WTC11 (cell line): ENCODE results near the gene GAD2. TPM values are rescaled to one million over a fixed set of nuclear protein-coding genes. Genes with fewer than 3 reads are reported as not detected.

ENCODE experiments used
- CREM ChIP-seq: sonication (generic); formaldehyde crosslinking; IDR thresholded peaks from 2 replicates; pipeline ENCODE4 v1.8.1; 2022; ENCODE audit warnings: mild to moderate bottlenecking, missing genetic modification reagents, moderate library complexity
- ELF4 ChIP-seq: sonication (generic); formaldehyde crosslinking; IDR thresholded peaks from 2 replicates; pipeline ENCODE4 v1.8.1; 2022; ENCODE audit warnings: low read depth, mild to moderate bottlenecking, moderate library complexity, missing genetic modification reagents
- JUN ChIP-seq: sonication (generic); formaldehyde crosslinking; IDR thresholded peaks from 2 replicates; pipeline ENCODE4 v1.8.0; 2023; ENCODE audit warnings: mild to moderate bottlenecking, missing genetic modification reagents
- NR1H2 ChIP-seq: sonication (generic); formaldehyde crosslinking; IDR thresholded peaks from 2 replicates; pipeline ENCODE4 v1.9.0; 2021; ENCODE audit warnings: mild to moderate bottlenecking, moderate library complexity, missing genetic modification reagents
- PRRX2 ChIP-seq: fragments of 250-450 bp; sonication (Bioruptor Pico); IDR thresholded peaks from 2 replicates; pipeline ENCODE4 v1.8.0; 2021; ENCODE audit warnings: mild to moderate bottlenecking
- RELA ChIP-seq: sonication (generic); formaldehyde crosslinking; IDR thresholded peaks from 2 replicates; pipeline ENCODE4 v1.8.1; 2022; ENCODE audit warnings: missing genetic modification reagents, mild to moderate bottlenecking, borderline replicate concordance
- TP53 ChIP-seq: sonication (generic); formaldehyde crosslinking; IDR thresholded peaks from 2 replicates; pipeline ENCODE4 v1.8.1; 2023; ENCODE audit warnings: mild to moderate bottlenecking, missing genetic modification reagents
- ZNF121 ChIP-seq: sonication (generic); formaldehyde crosslinking; IDR thresholded peaks from 2 replicates; pipeline ENCODE4 v1.8.0; 2023; ENCODE audit warnings: missing genetic modification reagents
- ZNF396 ChIP-seq: fragments of 250-450 bp; sonication (Bioruptor Pico); IDR thresholded peaks from 2 replicates; pipeline ENCODE4 v1.8.0; 2021; ENCODE audit warnings: mild to moderate bottlenecking, moderate library complexity, borderline replicate concordance
- ZNF671 ChIP-seq: fragments of 250-450 bp; sonication (Bioruptor Pico); IDR thresholded peaks from 2 replicates; pipeline ENCODE4 v1.8.0; 2021; ENCODE audit warnings: mild to moderate bottlenecking
- total RNA-seq: library from RNA; stranded (reverse); gene quantifications from 3 replicates; pipeline ENCODE4 v1.2.3, GENCODE V29; 2021
- TF ChIP-seq, protein P1 (sequence below): fragments of 250-450 bp; sonication (Bioruptor Pico); IDR thresholded peaks from 2 replicates; pipeline ENCODE4 v1.8.0; 2021; ENCODE audit warnings: mild to moderate bottlenecking
- TF ChIP-seq, protein P2 (sequence below): sonication (generic); formaldehyde crosslinking; IDR thresholded peaks from 2 replicates; pipeline ENCODE4 v1.8.0; 2022; ENCODE audit warnings: missing genetic modification reagents
- TF ChIP-seq, protein P3 (sequence below): sonication (generic); formaldehyde crosslinking; conservative IDR thresholded peaks from 2 replicates; pipeline ENCODE4 v1.8.1; 2023; ENCODE audit warnings: mild to moderate bottlenecking, low read depth, missing genetic modification reagents, moderate library complexity
- TF ChIP-seq, protein P4 (sequence below): fragments of 250-450 bp; sonication (Bioruptor Pico); IDR thresholded peaks from 2 replicates; pipeline ENCODE4 v2.1.2; 2022; ENCODE audit warnings: mild to moderate bottlenecking, moderate library complexity
- TF ChIP-seq, protein P5 (sequence below): sonication (generic); formaldehyde crosslinking; IDR thresholded peaks from 2 replicates; pipeline ENCODE4 v1.8.1; 2022; ENCODE audit warnings: mild to moderate bottlenecking, missing genetic modification reagents, moderate library complexity, borderline replicate concordance
- TF ChIP-seq, protein P6 (sequence below): sonication (generic); formaldehyde crosslinking; IDR thresholded peaks from 2 replicates; pipeline ENCODE4 v1.8.0; 2023; ENCODE audit warnings: missing genetic modification reagents
- TF ChIP-seq, protein P7 (sequence below): sonication (generic); formaldehyde crosslinking; IDR thresholded peaks from 2 replicates; pipeline ENCODE4 v1.8.1; 2023; ENCODE audit warnings: mild to moderate bottlenecking, missing genetic modification reagents
- TF ChIP-seq, protein P8 (sequence below): sonication (generic); formaldehyde crosslinking; IDR thresholded peaks from 2 replicates; pipeline ENCODE4 v1.8.1; 2023; ENCODE audit warnings: mild to moderate bottlenecking, missing genetic modification reagents, borderline replicate concordance

GAD2 gene
- total RNA-seq, 1 experiment from 2014 or later: 1.7 TPM

DNA sequence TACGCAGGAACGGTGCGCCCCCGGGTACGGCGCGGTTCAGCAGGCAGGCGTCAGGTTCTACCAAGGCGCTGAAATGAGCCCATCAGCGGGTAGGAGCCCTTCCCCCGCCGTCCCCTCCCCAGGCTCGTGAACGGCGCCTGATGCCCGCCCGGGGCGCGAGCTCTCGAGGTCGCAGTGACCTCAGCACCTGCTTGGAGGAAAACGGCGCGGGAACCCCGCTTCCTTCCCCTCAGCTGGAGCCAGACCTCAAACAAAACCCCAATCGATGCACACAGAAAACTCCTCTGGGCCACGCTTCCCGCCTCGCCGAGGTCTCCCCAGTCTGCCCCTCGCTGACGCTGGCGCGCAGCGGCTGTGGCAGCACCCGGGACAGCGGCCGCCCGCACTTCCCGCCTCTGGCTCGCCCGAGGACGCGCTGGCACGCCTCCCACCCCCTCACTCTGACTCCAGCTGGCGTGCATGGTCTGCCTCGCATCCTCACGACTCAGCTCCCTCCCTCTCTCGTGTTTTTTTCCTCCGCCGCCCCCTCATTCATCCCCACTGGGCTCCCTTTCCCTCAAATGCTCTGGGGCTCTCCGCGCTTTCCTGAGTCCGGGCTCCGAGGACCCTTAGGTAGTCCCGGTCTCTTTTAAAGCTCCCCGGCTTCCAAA, 514 bp upstream of the GAD2 start (continued):
- TF ChIP-seq, protein P1, sequence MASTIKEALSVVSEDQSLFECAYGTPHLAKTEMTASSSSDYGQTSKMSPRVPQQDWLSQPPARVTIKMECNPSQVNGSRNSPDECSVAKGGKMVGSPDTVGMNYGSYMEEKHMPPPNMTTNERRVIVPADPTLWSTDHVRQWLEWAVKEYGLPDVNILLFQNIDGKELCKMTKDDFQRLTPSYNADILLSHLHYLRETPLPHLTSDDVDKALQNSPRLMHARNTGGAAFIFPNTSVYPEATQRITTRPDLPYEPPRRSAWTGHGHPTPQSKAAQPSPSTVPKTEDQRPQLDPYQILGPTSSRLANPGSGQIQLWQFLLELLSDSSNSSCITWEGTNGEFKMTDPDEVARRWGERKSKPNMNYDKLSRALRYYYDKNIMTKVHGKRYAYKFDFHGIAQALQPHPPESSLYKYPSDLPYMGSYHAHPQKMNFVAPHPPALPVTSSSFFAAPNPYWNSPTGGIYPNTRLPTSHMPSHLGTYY (CRISPR knock-in tag): no peak
- TF ChIP-seq, protein P2, sequence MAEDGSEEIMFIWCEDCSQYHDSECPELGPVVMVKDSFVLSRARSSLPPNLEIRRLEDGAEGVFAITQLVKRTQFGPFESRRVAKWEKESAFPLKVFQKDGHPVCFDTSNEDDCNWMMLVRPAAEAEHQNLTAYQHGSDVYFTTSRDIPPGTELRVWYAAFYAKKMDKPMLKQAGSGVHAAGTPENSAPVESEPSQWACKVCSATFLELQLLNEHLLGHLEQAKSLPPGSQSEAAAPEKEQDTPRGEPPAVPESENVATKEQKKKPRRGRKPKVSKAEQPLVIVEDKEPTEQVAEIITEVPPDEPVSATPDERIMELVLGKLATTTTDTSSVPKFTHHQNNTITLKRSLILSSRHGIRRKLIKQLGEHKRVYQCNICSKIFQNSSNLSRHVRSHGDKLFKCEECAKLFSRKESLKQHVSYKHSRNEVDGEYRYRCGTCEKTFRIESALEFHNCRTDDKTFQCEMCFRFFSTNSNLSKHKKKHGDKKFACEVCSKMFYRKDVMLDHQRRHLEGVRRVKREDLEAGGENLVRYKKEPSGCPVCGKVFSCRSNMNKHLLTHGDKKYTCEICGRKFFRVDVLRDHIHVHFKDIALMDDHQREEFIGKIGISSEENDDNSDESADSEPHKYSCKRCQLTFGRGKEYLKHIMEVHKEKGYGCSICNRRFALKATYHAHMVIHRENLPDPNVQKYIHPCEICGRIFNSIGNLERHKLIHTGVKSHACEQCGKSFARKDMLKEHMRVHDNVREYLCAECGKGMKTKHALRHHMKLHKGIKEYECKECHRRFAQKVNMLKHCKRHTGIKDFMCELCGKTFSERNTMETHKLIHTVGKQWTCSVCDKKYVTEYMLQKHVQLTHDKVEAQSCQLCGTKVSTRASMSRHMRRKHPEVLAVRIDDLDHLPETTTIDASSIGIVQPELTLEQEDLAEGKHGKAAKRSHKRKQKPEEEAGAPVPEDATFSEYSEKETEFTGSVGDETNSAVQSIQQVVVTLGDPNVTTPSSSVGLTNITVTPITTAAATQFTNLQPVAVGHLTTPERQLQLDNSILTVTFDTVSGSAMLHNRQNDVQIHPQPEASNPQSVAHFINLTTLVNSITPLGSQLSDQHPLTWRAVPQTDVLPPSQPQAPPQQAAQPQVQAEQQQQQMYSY (CRISPR knock-in tag): 0 out of 2 replicates have a peak, but pooled peaks have one; percentile 5
- TF ChIP-seq, protein P3, sequence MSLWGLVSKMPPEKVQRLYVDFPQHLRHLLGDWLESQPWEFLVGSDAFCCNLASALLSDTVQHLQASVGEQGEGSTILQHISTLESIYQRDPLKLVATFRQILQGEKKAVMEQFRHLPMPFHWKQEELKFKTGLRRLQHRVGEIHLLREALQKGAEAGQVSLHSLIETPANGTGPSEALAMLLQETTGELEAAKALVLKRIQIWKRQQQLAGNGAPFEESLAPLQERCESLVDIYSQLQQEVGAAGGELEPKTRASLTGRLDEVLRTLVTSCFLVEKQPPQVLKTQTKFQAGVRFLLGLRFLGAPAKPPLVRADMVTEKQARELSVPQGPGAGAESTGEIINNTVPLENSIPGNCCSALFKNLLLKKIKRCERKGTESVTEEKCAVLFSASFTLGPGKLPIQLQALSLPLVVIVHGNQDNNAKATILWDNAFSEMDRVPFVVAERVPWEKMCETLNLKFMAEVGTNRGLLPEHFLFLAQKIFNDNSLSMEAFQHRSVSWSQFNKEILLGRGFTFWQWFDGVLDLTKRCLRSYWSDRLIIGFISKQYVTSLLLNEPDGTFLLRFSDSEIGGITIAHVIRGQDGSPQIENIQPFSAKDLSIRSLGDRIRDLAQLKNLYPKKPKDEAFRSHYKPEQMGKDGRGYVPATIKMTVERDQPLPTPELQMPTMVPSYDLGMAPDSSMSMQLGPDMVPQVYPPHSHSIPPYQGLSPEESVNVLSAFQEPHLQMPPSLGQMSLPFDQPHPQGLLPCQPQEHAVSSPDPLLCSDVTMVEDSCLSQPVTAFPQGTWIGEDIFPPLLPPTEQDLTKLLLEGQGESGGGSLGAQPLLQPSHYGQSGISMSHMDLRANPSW (CRISPR knock-in tag): 0 out of 2 replicates have a peak, but pooled peaks have one; percentile 77
- TF ChIP-seq, protein P4, sequence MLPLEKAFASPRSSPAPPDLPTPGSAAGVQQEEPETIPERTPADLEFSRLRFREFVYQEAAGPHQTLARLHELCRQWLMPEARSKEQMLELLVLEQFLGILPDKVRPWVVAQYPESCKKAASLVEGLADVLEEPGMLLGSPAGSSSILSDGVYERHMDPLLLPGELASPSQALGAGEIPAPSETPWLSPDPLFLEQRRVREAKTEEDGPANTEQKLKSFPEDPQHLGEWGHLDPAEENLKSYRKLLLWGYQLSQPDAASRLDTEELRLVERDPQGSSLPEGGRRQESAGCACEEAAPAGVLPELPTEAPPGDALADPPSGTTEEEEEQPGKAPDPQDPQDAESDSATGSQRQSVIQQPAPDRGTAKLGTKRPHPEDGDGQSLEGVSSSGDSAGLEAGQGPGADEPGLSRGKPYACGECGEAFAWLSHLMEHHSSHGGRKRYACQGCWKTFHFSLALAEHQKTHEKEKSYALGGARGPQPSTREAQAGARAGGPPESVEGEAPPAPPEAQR (CRISPR knock-in tag): no peak
- TF ChIP-seq RELA (CRISPR knock-in tag) (peak; percentile 91; the same call in 1 of the 2 replicates), TP53 (CRISPR knock-in tag) (peak; percentile 88), ZNF121 (CRISPR knock-in tag) (no peak), JUN (CRISPR knock-in tag) (peak; percentile 88), PRRX2 (CRISPR knock-in tag) (no peak), ZNF396 (CRISPR knock-in tag) (no peak), CREM (CRISPR knock-in tag) (peak; percentile 36; the same call in 1 of the 2 replicates), ELF4 (CRISPR knock-in tag) (0 out of 2 replicates have a peak, but pooled peaks have one; percentile 47), ZNF671 (CRISPR knock-in tag) (no peak), NR1H2 (CRISPR knock-in tag) (peak; percentile 80; the same call in 1 of the 2 replicates)
- TF ChIP-seq, protein P5, sequence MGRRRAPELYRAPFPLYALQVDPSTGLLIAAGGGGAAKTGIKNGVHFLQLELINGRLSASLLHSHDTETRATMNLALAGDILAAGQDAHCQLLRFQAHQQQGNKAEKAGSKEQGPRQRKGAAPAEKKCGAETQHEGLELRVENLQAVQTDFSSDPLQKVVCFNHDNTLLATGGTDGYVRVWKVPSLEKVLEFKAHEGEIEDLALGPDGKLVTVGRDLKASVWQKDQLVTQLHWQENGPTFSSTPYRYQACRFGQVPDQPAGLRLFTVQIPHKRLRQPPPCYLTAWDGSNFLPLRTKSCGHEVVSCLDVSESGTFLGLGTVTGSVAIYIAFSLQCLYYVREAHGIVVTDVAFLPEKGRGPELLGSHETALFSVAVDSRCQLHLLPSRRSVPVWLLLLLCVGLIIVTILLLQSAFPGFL (CRISPR knock-in tag): no peak
- TF ChIP-seq, protein P6, sequence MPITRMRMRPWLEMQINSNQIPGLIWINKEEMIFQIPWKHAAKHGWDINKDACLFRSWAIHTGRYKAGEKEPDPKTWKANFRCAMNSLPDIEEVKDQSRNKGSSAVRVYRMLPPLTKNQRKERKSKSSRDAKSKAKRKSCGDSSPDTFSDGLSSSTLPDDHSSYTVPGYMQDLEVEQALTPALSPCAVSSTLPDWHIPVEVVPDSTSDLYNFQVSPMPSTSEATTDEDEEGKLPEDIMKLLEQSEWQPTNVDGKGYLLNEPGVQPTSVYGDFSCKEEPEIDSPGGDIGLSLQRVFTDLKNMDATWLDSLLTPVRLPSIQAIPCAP (CRISPR knock-in tag): peak; percentile 91; the same call in 1 of the 2 replicates
- TF ChIP-seq, protein P7, sequence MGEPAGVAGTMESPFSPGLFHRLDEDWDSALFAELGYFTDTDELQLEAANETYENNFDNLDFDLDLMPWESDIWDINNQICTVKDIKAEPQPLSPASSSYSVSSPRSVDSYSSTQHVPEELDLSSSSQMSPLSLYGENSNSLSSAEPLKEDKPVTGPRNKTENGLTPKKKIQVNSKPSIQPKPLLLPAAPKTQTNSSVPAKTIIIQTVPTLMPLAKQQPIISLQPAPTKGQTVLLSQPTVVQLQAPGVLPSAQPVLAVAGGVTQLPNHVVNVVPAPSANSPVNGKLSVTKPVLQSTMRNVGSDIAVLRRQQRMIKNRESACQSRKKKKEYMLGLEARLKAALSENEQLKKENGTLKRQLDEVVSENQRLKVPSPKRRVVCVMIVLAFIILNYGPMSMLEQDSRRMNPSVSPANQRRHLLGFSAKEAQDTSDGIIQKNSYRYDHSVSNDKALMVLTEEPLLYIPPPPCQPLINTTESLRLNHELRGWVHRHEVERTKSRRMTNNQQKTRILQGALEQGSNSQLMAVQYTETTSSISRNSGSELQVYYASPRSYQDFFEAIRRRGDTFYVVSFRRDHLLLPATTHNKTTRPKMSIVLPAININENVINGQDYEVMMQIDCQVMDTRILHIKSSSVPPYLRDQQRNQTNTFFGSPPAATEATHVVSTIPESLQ (CRISPR knock-in tag): 0 out of 2 replicates have a peak, but pooled peaks have one; percentile 15
- TF ChIP-seq, protein P8, sequence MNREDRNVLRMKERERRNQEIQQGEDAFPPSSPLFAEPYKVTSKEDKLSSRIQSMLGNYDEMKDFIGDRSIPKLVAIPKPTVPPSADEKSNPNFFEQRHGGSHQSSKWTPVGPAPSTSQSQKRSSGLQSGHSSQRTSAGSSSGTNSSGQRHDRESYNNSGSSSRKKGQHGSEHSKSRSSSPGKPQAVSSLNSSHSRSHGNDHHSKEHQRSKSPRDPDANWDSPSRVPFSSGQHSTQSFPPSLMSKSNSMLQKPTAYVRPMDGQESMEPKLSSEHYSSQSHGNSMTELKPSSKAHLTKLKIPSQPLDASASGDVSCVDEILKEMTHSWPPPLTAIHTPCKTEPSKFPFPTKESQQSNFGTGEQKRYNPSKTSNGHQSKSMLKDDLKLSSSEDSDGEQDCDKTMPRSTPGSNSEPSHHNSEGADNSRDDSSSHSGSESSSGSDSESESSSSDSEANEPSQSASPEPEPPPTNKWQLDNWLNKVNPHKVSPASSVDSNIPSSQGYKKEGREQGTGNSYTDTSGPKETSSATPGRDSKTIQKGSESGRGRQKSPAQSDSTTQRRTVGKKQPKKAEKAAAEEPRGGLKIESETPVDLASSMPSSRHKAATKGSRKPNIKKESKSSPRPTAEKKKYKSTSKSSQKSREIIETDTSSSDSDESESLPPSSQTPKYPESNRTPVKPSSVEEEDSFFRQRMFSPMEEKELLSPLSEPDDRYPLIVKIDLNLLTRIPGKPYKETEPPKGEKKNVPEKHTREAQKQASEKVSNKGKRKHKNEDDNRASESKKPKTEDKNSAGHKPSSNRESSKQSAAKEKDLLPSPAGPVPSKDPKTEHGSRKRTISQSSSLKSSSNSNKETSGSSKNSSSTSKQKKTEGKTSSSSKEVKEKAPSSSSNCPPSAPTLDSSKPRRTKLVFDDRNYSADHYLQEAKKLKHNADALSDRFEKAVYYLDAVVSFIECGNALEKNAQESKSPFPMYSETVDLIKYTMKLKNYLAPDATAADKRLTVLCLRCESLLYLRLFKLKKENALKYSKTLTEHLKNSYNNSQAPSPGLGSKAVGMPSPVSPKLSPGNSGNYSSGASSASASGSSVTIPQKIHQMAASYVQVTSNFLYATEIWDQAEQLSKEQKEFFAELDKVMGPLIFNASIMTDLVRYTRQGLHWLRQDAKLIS (CRISPR knock-in tag): peak; percentile 73; the same call in 1 of the 2 replicates
